Heart left ventricle (tissue), 13 donors: ENCODE results near the gene FOXD4L6.
"Not testable (repeated sequence)": the region's sequence is repeated elsewhere in the genome, so short reads cannot be mapped to it uniquely, and the experiment has no call there.

Source experiments
- POLR2A ChIP-seq, 2 donors: fragments of 450-650 bp; IDR thresholded peaks; one replicate each; pipeline ENCODE4 v1.6.1; 2017; ENCODE audit warnings: antibody characterized with exemption in 2 of 2, mild to moderate bottlenecking in 2 of 2, moderate library complexity in 2 of 2
- TF ChIP-seq, protein P1 (sequence below), 12 donors: fragments of 200-600 bp; sonication (generic) in 4 of 12; IDR thresholded peaks; one replicate each; pipeline versions ENCODE4 v1.5.0 to v1.8.0; 2018 to 2022; ENCODE audit warnings: antibody characterized with exemption in 12 of 12, mild to moderate bottlenecking in 5 of 12
- donor health status: ischemic (EF 13 %, LVEDD 7.1; RV severe dilation, severe dysfunction).
- donor health status: DM: no; HTN: yes; CAD: no.
- donor health status: DM: no; HTN: no; CAD: no.
- donor health status: ischemic (EF 25% LVEDD 6.9; RV normal size, moderate dysfunction).
- donor health status: ischemic (EF 25% LVEDD 5.7; RV mildly dilated, moderate dysfunction).
- donor health status: ischemic (EF 35%, LVEDD 5.7; RV mildly dilated, moderate dysfunction).
- donor health status: nonischemic (EF 11% LVEDD 7.7; RV severe dilation, severe dysfunction).
- donor health status: DM: yes; HTN: yes; CAD: no.
- donor health status: PGD.
- donor health status: ischemic (EF 29% LVEDD 5.4; RV normal size, mild dysfunction).
- donor health status: nonischemic (EF 23%, LVEDD 6.1; RV moderate dilation, normal function).

DNA sequence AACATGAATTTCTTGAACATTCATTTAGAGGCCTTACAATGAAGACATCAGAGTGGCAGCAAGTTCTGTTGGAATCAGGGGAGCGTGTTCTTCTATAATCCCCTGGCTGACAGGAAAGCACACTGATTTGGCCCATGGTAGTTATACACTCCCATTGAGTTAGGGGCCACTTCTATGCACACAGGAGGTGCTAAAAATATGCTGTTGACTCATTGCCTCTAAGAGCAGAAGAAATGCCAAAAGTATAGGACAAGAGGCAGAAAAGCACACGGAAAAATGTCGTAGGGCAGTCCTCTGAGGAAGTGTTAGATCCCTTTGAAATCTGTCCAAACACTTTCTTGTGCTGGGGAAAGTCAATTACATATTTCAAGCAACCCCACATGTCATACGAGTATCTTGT, 49.0 kb downstream of the FOXD4L6 start:
- TF ChIP-seq, protein P1, sequence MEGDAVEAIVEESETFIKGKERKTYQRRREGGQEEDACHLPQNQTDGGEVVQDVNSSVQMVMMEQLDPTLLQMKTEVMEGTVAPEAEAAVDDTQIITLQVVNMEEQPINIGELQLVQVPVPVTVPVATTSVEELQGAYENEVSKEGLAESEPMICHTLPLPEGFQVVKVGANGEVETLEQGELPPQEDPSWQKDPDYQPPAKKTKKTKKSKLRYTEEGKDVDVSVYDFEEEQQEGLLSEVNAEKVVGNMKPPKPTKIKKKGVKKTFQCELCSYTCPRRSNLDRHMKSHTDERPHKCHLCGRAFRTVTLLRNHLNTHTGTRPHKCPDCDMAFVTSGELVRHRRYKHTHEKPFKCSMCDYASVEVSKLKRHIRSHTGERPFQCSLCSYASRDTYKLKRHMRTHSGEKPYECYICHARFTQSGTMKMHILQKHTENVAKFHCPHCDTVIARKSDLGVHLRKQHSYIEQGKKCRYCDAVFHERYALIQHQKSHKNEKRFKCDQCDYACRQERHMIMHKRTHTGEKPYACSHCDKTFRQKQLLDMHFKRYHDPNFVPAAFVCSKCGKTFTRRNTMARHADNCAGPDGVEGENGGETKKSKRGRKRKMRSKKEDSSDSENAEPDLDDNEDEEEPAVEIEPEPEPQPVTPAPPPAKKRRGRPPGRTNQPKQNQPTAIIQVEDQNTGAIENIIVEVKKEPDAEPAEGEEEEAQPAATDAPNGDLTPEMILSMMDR (IDR thresholded peaks at IDR 0.05) = not testable (repeated sequence)
- not testable (repeated sequence) for TF ChIP-seq POLR2A (IDR thresholded peaks at IDR 0.05)
